Measurements from ENCODE around the gene ARAP1.

ARAP1 gene

GRCh38 chr11:72774499-72774898 is 22.3 kb upstream of the ARAP1 start:
- DNase-seq (ENCODE audit: low read depth) = no peak
- H3K4me3 ChIP-seq (ENCODE audit: control insufficient read depth, low read depth, low read length) = no peak overlapping the region
- TF ChIP-seq, protein P1, sequence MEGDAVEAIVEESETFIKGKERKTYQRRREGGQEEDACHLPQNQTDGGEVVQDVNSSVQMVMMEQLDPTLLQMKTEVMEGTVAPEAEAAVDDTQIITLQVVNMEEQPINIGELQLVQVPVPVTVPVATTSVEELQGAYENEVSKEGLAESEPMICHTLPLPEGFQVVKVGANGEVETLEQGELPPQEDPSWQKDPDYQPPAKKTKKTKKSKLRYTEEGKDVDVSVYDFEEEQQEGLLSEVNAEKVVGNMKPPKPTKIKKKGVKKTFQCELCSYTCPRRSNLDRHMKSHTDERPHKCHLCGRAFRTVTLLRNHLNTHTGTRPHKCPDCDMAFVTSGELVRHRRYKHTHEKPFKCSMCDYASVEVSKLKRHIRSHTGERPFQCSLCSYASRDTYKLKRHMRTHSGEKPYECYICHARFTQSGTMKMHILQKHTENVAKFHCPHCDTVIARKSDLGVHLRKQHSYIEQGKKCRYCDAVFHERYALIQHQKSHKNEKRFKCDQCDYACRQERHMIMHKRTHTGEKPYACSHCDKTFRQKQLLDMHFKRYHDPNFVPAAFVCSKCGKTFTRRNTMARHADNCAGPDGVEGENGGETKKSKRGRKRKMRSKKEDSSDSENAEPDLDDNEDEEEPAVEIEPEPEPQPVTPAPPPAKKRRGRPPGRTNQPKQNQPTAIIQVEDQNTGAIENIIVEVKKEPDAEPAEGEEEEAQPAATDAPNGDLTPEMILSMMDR (conservative IDR thresholded peaks at IDR 0.05; ENCODE audit: control insufficient read depth, insufficient read depth, low read depth, low read length) = no peak

GRCh38 chr11:72773696-72774095 is 21.5 kb upstream of the ARAP1 start:
- H3K4me3 ChIP-seq (ENCODE audit: control insufficient read depth, low read depth, low read length) = no peak overlapping the region
- TF ChIP-seq, protein P1 (conservative IDR thresholded peaks at IDR 0.05; ENCODE audit: control insufficient read depth, insufficient read depth, low read depth, low read length) = no peak
- DNase-seq (ENCODE audit: low read depth) = peak; percentile 33

DNA sequence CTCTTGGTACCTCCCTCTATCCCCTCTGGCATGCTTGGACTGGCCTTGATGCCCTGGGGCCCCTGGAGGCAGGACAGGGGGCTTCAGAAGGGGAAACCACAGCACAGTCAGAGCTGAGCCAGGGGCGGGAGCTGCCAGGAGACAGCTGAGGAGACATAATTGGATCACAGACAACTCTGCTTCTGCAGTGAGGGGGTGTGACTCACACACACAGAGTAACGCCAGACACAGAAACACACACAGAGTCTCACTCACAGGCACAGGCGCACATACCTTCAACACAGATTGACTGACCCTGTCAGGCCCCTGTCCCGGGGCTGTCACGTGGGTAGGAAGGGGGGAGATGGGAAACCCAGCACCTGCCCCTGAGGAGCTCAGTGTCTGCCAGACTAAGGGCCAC is 21.1 kb upstream of the ARAP1 start:
- H3K4me3 ChIP-seq (ENCODE audit: control insufficient read depth, low read depth, low read length) = no peak overlapping the region
- TF ChIP-seq, protein P1 (conservative IDR thresholded peaks at IDR 0.05; ENCODE audit: control insufficient read depth, insufficient read depth, low read depth, low read length) = no peak
- DNase-seq (ENCODE audit: low read depth) = peak; percentile 86

DNA sequence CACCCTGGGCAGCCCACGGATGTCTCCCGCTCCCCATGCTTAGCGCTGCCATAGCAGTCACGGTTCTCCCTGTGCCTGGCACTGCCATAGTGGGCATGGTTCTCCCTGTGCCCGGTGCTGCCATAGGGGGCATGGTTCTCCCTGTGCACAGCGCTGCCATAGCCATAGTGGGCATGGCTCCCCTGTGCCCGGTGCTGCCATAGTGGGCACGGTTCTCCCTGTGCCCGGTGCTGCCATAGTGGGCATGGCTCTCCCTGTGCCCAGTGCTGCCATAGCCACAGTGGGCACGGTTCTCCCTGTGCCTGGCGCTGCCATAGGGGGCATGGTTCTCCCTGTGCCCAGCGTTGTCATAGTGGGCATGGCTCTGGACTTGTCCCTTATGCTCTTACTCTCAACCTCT is 19.9 kb upstream of the ARAP1 start:
- no peak for DNase-seq (ENCODE audit: low read depth)
- no peak overlapping the region for H3K4me3 ChIP-seq (ENCODE audit: control insufficient read depth, low read depth, low read length)
- TF ChIP-seq, protein P1 (conservative IDR thresholded peaks at IDR 0.05; ENCODE audit: control insufficient read depth, insufficient read depth, low read depth, low read length) = no peak

DNA sequence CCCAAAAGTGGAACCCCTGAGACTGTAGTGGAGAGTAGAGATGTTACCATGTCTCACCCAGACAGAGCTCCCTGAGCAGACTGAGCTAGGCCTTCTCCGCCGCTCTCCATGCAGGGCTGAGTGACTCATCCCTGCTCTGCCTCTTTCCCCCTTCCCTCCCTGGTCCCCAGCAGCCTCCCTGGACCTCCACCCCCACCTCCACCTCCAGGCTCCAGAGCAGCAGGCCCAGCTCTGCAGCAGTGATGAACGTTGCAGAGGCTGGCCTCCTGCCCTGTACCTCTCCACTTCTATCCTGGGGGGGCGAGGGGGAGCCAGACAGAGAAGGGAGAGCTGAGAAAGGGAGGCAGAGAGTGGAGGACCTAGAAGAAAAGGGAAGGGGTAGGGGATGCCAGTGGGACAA is 19.3 kb upstream of the ARAP1 start:
- DNase-seq (ENCODE audit: low read depth) = peak; percentile 50
- TF ChIP-seq, protein P1 (conservative IDR thresholded peaks at IDR 0.05; ENCODE audit: control insufficient read depth, insufficient read depth, low read depth, low read length) = no peak
- H3K4me3 ChIP-seq (ENCODE audit: control insufficient read depth, low read depth, low read length) = no peak overlapping the region

GRCh38 chr11:72770799-72771198 is 18.6 kb upstream of the ARAP1 start:
- H3K4me3 ChIP-seq (ENCODE audit: control insufficient read depth, low read depth, low read length) = no peak overlapping the region
- TF ChIP-seq, protein P1 (conservative IDR thresholded peaks at IDR 0.05; ENCODE audit: control insufficient read depth, insufficient read depth, low read depth, low read length) = no peak
- DNase-seq (ENCODE audit: low read depth) = no peak

GRCh38 chr11:72769680-72770079 is 17.5 kb upstream of the ARAP1 start:
- TF ChIP-seq, protein P1 (conservative IDR thresholded peaks at IDR 0.05; ENCODE audit: control insufficient read depth, insufficient read depth, low read depth, low read length) = no peak
- H3K4me3 ChIP-seq (ENCODE audit: control insufficient read depth, low read depth, low read length) = no peak overlapping the region
- no peak for DNase-seq (ENCODE audit: low read depth)
